ENCODE results near the gene MALRD1.

Gene MALRD1

DNA sequence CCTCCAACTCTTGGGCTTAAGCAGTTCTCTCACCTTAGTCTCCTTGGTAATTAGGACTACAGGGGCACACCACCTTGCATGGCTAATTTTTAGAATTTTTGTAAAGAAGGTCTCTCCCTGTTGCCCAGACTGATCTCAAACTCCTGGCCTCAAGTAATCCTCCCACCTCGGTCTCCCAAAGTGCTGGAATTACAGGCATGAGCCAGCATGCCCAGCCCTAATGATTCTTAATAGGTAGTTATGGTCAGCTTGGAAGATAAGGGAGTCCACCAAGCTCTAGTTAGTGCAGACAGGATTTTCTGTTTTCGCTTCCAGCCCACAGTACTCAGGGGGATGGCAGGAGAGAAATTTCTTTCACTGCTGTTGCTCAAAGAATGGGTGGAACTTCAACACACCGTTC lies 639.7 kb downstream of the MALRD1 start:
- FAIRE-seq (no peak), DNase-seq (ENCODE audit: insufficient read length, low spot score) (no peak)
- TF ChIP-seq POLR2A (IDR thresholded peaks at IDR 0.05; ENCODE audit: low read depth, low read length) = no peak

DNA sequence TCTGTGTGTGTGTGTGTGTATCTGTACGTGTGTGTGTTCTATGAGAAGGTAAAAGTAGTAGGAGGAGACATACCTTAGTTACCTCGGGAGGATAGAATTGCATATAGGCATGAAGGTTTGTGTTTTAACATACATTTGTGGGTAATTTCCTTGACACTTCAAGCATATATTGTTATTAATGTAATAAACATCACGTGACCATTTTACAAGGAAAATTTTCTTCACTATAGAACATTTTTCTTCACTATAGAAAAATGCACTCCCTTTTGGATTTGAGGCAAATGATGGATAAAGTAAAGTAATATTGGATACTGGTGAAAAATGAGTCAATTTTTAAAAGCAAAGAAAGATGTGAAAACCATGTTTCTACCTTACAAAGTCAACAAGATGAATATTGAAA lies 640.6 kb downstream of the MALRD1 start:
- TF ChIP-seq POLR2A (IDR thresholded peaks at IDR 0.05; ENCODE audit: low read depth, low read length) = no peak

DNA sequence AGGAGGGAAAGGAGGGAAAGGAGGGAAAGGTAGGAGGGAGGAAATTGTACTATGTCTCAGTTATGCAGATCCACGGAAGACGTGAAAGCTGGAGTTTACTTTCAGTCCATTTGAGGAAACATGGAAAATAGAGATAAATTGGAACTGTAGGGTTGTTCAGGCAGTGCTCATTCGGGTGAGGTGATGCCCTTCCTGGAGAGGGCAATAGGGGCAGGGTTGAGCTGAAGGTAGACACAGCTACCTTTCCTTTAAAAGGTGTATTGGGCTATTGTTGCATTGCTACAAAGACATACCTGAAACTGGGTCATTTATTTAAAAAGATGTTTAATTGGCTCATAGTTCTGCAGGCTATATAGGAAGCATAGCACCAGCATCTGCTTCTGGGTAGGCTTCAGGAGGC lies 650.7 kb downstream of the MALRD1 start:
- FAIRE-seq (no peak), DNase-seq (ENCODE audit: insufficient read length, low spot score) (no peak)
- TF ChIP-seq POLR2A (IDR thresholded peaks at IDR 0.05; ENCODE audit: low read depth, low read length) = no peak

More for the DNA sequence above, 640.6 kb downstream of the MALRD1 start:
- DNase-seq (ENCODE audit: insufficient read length, low spot score) = no peak
- no peak for FAIRE-seq

DNA sequence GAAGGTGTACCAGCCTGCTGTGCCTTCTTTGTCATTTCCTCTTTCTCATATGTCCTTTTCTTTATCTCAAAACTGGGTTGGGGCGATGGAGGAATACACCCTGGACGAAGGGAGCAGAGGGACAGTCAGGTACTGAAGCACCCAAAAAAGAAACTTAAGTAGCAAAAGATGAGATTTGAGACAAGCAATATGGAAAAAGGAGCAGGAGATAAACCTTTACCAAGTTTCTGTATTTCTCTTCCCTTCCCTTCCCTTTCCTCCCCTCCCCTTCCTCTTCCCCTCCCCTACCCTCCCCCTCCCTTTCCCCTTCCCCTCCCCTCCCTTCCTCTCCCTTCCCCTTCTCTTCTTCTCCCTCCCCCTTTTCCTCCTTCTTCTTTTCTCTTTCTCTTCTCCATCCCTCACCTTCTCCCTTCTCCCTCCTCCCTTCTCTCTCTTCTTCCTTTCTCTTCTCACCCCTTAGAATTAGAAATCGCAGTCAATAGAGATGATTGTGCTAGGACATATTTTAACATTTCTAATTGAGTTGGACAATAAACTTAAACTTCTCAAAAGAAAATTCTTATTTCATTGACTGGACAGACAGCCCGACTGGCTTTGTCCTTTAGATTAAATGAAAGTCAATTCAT lies 652.9 kb downstream of the MALRD1 start:
- FAIRE-seq (no peak), DNase-seq (ENCODE audit: insufficient read length, low spot score) (no peak)
- no peak for TF ChIP-seq POLR2A (IDR thresholded peaks at IDR 0.05; ENCODE audit: low read depth, low read length)

DNA sequence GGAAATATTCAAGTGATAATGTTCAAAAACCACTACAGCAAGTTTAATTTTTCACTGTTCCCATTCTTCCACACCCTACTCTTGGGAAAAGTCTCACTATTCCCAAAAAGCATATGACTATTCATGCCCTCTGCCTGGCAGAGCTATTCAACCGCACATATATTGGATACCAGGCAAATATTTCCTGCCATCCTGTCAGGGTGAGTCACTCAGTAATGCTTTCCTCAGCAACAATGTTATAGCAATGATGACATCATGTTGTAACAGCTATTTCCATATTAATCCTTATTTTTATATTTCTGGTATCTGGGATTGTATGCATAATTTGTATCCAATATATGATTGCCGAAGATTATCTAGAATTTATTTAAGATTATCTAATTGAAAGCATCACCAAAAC lies 653.6 kb downstream of the MALRD1 start:
- DNase-seq (ENCODE audit: insufficient read length, low spot score) (peak; percentile 31), FAIRE-seq (peak; percentile 87)
- TF ChIP-seq POLR2A (IDR thresholded peaks at IDR 0.05; ENCODE audit: low read depth, low read length) = no peak

DNA sequence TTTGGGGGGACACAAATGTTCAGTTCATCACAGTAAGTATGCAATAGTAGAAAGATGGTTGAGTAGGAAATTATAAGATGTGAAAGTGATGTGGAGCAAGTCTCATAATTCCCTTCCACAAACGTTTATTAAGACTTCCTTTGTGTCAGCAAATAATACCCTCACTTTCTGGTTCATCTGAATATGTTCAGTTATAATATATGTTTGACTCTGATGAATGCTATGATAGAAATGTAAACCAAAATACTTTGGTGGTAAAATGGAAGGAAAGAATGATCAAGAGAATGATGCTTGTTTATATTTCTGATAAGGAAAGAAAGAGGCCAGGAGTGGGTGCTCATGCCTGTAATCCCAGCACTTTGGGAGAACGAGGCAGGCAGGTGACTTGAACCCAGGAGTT lies 655.9 kb downstream of the MALRD1 start:
- TF ChIP-seq POLR2A (IDR thresholded peaks at IDR 0.05; ENCODE audit: low read depth, low read length) = no peak

DNA sequence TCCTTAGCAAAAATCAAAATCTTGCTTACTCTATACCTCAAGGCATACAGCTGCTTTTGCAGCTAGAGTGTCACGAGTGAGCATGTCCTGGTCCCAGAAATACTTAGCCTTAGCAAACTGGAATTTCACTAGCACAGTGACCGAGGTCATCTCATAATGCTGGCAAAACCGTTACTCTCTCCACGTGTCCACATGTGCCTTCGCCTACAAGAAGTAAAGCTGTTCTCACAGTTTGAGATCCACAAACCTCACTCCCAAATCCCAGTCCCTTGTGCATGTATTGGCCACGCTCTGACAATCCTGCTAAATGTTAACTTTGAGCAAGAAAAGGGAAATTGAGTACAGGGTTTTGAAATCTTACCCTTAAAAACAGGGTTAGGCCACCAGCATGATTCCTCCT lies 656.6 kb downstream of the MALRD1 start:
- DNase-seq (ENCODE audit: insufficient read length, low spot score) = no peak
- FAIRE-seq = no peak
- no peak for TF ChIP-seq POLR2A (IDR thresholded peaks at IDR 0.05; ENCODE audit: low read depth, low read length)

More for the DNA sequence above, 655.9 kb downstream of the MALRD1 start:
- FAIRE-seq (no peak), DNase-seq (ENCODE audit: insufficient read length, low spot score) (no peak)

DNA sequence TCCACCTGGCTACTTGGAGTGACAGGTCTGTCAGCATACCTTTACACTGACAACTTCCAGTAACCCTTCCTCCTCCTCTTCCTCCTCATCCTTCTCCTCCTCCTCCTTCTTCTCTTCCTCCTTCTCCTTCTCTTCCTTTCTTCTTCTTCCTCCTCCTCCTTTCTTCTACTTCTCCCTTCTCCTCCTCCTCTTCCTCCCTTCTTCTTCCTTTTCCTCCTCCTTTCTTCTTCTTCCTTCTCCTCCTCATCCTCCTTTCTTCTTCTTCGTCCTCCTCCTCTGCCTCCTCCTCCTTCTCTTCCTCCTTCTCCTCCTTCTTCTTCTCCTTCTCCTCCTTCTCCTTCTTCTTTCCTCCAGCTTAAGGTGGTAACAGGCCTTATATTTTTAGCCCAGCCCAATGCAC lies 658.3 kb downstream of the MALRD1 start:
- FAIRE-seq = no peak
- TF ChIP-seq POLR2A (IDR thresholded peaks at IDR 0.05; ENCODE audit: low read depth, low read length) = no peak
- DNase-seq (ENCODE audit: insufficient read length, low spot score) = no peak

DNA sequence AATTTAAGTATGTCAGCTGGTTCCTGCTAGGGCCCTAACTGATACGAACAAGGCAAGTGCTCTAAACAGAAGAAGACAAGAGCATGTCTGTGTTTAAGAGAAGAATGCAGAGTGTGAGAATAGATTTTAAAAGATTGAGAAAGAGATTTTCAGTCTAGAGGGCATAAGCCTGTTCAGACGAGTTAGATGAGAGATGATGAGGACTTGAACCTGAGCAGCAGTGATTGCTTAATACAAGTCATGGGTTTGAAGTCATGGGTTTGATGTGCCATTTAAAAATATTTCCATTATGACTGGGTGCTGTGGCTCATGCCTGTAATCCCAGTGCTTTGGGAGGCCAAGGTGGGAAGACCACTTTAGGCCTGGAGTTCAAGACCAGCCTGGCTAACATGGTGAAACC lies 658.8 kb downstream of the MALRD1 start:
- FAIRE-seq (no peak), DNase-seq (ENCODE audit: insufficient read length, low spot score) (no peak)
- TF ChIP-seq POLR2A (IDR thresholded peaks at IDR 0.05; ENCODE audit: low read depth, low read length) = no peak

DNA sequence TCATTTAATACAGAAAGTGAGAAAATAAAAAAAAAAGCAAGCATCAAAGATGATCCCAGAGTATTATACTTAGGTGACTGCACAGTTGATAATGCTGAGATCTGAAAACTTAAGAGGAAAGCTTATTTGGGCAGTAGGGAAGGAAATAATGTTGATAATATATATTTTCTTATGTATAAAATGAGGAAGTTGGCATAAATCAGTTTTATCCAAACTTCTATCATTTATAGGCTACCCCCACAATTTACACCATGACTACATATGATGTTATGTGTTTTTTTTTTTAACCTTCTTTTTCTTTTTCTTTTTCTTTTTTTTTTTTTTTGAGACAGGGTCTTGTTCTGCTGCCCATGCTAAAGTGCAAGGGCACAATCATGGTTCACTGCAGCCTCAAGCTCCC lies 659.4 kb downstream of the MALRD1 start:
- no peak for TF ChIP-seq POLR2A (IDR thresholded peaks at IDR 0.05; ENCODE audit: low read depth, low read length)
- FAIRE-seq (no peak), DNase-seq (ENCODE audit: insufficient read length, low spot score) (no peak)

DNA sequence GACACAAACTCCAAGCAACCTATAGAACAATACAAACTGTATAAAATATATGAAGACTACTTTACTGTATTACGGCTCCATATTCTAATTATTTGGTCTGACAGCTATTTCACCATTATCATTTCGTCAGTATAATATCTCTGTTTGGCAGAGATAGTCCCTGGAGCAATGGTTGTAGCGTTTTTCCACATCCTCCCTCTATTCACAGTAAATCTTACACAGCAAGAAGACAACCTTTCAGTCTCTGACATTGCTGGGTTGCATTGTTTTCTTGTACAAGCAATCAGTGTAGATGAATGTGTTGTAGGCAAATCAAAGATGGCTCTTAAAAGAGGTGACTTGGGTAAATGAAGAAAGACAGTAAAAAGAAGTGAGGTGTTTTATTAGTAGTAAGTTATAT lies 662.0 kb downstream of the MALRD1 start:
- no peak for DNase-seq (ENCODE audit: insufficient read length, low spot score)
- no peak for TF ChIP-seq POLR2A (IDR thresholded peaks at IDR 0.05; ENCODE audit: low read depth, low read length)

DNA sequence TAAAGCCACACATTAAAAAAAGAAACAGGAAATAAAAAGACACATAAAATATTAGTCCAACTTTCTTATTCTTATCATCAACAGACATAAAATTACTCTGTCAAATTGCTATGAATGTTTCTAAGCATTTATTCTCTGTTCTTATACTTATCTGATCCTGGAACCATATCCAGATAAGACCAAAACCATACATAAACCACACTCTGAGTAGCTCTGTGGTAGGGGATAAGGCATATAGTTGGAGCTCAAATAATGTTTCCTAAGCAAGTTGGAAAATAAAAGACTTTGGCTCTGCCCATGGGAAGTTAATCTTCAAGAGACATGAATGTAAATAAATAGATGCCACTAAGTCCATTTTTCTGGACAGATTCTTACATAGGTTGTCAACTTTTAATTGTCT lies 664.6 kb downstream of the MALRD1 start:
- TF ChIP-seq POLR2A (IDR thresholded peaks at IDR 0.05; ENCODE audit: low read depth, low read length) = no peak
- FAIRE-seq = no peak
- no peak for DNase-seq (ENCODE audit: insufficient read length, low spot score)

More for the DNA sequence above, 662.0 kb downstream of the MALRD1 start:
- no peak for FAIRE-seq

DNA sequence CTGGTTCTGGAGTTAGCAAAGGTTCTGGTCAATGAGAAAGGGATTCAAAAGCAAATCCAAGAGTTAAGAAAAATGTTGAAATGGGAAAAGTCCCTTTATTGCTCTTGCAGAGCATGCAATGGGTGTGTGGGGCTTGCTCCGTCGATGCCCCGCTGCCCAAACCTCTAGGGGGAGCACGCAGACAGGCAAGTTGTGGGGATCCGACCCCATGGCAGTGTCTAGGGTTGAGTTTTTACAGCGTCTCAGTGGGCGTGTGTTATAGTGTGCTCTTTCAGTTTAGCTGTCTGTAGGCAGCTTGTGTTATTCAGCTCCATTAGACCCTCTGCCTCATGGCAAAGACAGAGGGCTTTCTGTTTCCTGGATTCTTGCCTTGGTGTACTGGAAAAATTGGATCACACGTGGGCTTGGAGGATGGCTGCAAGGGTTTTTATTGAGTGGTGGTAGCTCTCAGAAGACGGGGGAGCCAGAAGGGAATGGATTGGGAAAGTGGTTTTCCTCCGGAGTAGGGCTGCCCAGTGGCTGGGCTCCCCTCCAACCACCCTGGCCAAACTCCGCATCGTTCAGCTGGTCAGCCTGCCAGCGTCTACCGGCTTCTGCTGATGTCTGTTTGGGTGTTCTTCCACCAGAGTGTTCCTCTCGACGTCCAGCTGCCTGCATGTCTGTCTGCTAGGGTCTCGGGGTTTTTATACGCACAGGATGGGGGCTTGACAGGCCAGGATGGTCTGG lies 665.4 kb downstream of the MALRD1 start:
- FAIRE-seq (no peak), DNase-seq (ENCODE audit: insufficient read length, low spot score) (no peak)
- TF ChIP-seq POLR2A (IDR thresholded peaks at IDR 0.05; ENCODE audit: low read depth, low read length) = no peak

DNA sequence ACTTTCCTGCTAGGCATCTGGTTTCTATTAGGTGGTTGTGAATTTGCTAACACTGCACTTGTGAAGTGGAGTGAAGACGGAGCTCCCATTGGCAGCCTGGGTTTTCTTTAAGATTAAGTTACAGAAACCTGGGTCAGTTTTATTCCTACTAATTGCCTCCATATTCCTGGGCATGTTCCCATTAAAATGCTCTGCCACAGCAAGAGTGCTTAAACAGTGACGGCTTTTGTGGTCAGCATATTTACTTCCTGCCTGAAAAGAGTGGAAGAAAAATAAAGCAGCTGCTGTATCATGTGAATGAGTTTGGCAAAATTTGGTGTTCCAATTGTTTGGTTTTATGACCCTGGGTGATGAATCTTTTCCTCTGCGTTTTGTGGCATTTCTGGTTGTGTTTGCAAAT lies 670.7 kb downstream of the MALRD1 start:
- no peak for TF ChIP-seq POLR2A (IDR thresholded peaks at IDR 0.05; ENCODE audit: low read depth, low read length)
- FAIRE-seq (no peak), DNase-seq (ENCODE audit: insufficient read length, low spot score) (no peak)

DNA sequence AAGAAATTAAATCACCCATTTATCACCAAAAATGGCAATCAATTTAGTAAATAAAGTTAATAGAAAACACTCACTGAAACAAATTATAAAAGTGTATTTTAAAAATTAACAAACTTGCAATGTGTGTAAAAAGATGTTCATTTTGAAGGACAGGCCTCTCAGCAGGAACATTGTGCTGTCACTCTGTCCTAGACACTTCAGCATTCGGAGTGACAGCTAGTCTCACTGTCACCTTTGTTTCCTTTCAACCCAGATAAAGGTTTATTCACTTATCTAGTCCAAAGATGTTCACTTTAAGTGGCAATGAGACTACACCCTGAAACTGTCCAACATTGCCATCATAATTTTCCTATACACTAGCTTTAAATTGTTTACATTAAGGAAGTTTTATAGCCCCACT lies 675.7 kb downstream of the MALRD1 start:
- FAIRE-seq (no peak), DNase-seq (ENCODE audit: insufficient read length, low spot score) (no peak)
- no peak for TF ChIP-seq POLR2A (IDR thresholded peaks at IDR 0.05; ENCODE audit: low read depth, low read length)
